GM10248 (cell line): ENCODE measurements around the gene ELP5.

ENCODE experiments used
- CTCF ChIA-PET: fragments of 300-600 bp; sonication (Branson Sonifier 250); formaldehyde crosslinking; extraction: SDS; loops from one replicate; lab custom pipeline; 2021; ENCODE audit warnings: antibody characterized with exemption; lab: Yijun Ruan, JAX
- POLR2A ChIA-PET: fragments of 350-650 bp; sonication (Branson Sonifier 250); formaldehyde crosslinking; extraction: SDS; loops from one replicate; lab custom pipeline; 2020; ENCODE audit warnings: antibody characterized with exemption; lab: Yijun Ruan, JAX
- DNase-seq: peaks from one replicate; pipeline ENCODE4 v3.0.0; 2012; ENCODE audit errors: extremely low spot score
- CTCF ChIP-seq: IDR thresholded peaks from 2 replicates; pipeline ENCODE4 v1.5.1; 2012; ENCODE audit warnings: mild to moderate bottlenecking, low read depth; ENCODE audit errors: extremely low read depth, missing control alignments, control extremely low read depth

Gene ELP5

GRCh38 chr17:7260651-7261378, 8.8 kb downstream of the ELP5 start:
- CTCF ChIA-PET, result interaction anchor here (1.6 kb wide), 2 partner anchors 31 to 36 kb away, joined by 4 to 6 read pairs; no protein-coding TSS in a partner anchor
- POLR2A ChIA-PET, result interaction anchor here (0.6 kb wide), 1 partner anchor 135 kb away, joined by 3 read pairs; no protein-coding TSS in a partner anchor
- no peak for DNase-seq
- TF ChIP-seq CTCF, result no peak

- POLR2A ChIA-PET, result interaction anchor here (0.6 kb wide), 2 partner anchors 68 to 134 kb away, joined by 3 read pairs; partner anchors contain the start of gene NEURL4
- DNase-seq, result peak; percentile 59
- TF ChIP-seq CTCF, result no peak
- CTCF ChIA-PET, result interaction anchor here (1.6 kb wide), 1 partner anchor 35 kb away, joined by 6 read pairs; no protein-coding TSS in a partner anchor
These were observed 9.6 kb downstream of the ELP5 start for GRCh38 chr17:7261379-7262191.

- no peak for TF ChIP-seq CTCF
- CTCF ChIA-PET, result interaction anchor here (1.6 kb wide), 1 partner anchor 34 kb away, joined by 6 read pairs; no protein-coding TSS in a partner anchor
- DNase-seq, result no peak
- POLR2A ChIA-PET, result no interaction called here
These were observed 10.3 kb downstream of the ELP5 start, which contains the start of gene CLDN7 for GRCh38 chr17:7262192-7262934. CLDN7 (minus strand) TSS chr17:7262478; CDS start chr17:7262043, 435 bp downstream.

GRCh38 chr17:7262935-7263800, 11.2 kb downstream of the ELP5 start:
- DNase-seq, result peak; percentile 38
- ChIA-PET CTCF (interaction anchor here (2.3 kb wide), 1 partner anchor 33 kb away, joined by 9 read pairs; no protein-coding TSS in a partner anchor), POLR2A (no interaction called here)
- no peak for TF ChIP-seq CTCF

GRCh38 chr17:7263801-7264078, 11.7 kb downstream of the ELP5 start:
- TF ChIP-seq CTCF, result no peak
- CTCF ChIA-PET, result interaction anchor here (2.3 kb wide), 1 partner anchor 32 kb away, joined by 9 read pairs; no protein-coding TSS in a partner anchor
- POLR2A ChIA-PET, result no interaction called here
- DNase-seq, result no peak
